HCT116 (cell line): ENCODE measurements around the gene GSAP. TPM values are rescaled to one million over a fixed set of nuclear protein-coding genes. Genes with fewer than 3 reads are reported as not detected.

Source experiments
- ATAC-seq: fragments of 200-7000 bp; cut with Tn5 transposase; 2 replicates; pipeline ENCODE4 v1.9.1; 2020; ENCODE audit warnings: mild to moderate bottlenecking, moderate library complexity
- BruUV-seq: library from RNA; stranded (reverse); fragments of 400-500 nt; replicated peaks from 2 replicates; lab custom pipeline; 2021; lab: Mats Ljungman, UMichigan
- CTCF ChIA-PET: fragments of 300-600 bp; sonication (Branson Sonifier 250); formaldehyde crosslinking; loops from one replicate; lab custom pipeline; 2021; ENCODE audit warnings: antibody characterized with exemption; lab: Charles Lee
- POLR2A ChIA-PET: fragments of 300-600, 350-600 bp; sonication (Branson Sonifier 250); formaldehyde crosslinking; loops from one replicate; lab custom pipeline; 2021; ENCODE audit warnings: antibody characterized with exemption; lab: Charles Lee
- RAD21 ChIA-PET, 2 experiments: fragments of 300-600 bp; sonication (Branson Sonifier 250); formaldehyde crosslinking; loops; one replicate each; lab custom pipeline; 2023; ENCODE audit warnings: low total read pairs in 2 of 2; ENCODE audit not compliant: uncharacterized antibody in 2 of 2, unreplicated experiment in 2 of 2, low non-redundant PET in 1 of 2; lab: Charles Lee
- DNase-seq: peaks from one replicate; pipeline ENCODE4 v3.0.0-alpha.2; 2010; ENCODE audit warnings: low read depth, low spot score
- H2AFZ ChIP-seq: fragments of 200-600 bp; shearing (Covaris generic), sonication (generic); 2 replicates; pipeline ENCODE4 v1.6.1; 2017; ENCODE audit warnings: low read depth, mixed run types, mixed read lengths, antibody characterized with exemption, low read length; ENCODE audit not compliant: poor library complexity, severe bottlenecking
- H3K27ac ChIP-seq: 2 replicates; pipeline ENCODE4 v1.5.1; 2012; ENCODE audit warnings: low read depth, low read length
- H3K27me3 ChIP-seq: fragments of 200-600 bp; sonication (generic); 2 replicates; pipeline ENCODE4 v1.6.1; 2016; ENCODE audit warnings: mixed run types, low read length, mixed read lengths; ENCODE audit not compliant: insufficient read depth
- H3K36me3 ChIP-seq, 2 experiments: fragments of 200-500 bp in 1 of 2; fragments of 200-600 bp in 1 of 2; sonication (Bioruptor generic) in 1 of 2; sonication (generic) in 1 of 2; 2 replicates each; pipeline versions ENCODE4 v1.5.1 to v1.6.1; 2014 to 2016; ENCODE audit warnings: low read length in 2 of 2, inconsistent platforms in 1 of 2, mixed read lengths in 1 of 2, mixed run types in 1 of 2; ENCODE audit not compliant: insufficient read depth in 2 of 2, control insufficient read depth in 1 of 2
- H3K4me1 ChIP-seq, 2 experiments: fragments of 200-600 bp in 1 of 2; sonication (generic) in 1 of 2; 2 replicates each; pipeline versions ENCODE4 v1.5.1 to v1.6.1; 2012 to 2017; ENCODE audit warnings: low read length in 2 of 2, inconsistent platforms in 1 of 2, mild to moderate bottlenecking in 1 of 2, mixed read lengths in 1 of 2, mixed run types in 1 of 2, moderate library complexity in 1 of 2; ENCODE audit not compliant: insufficient read depth in 2 of 2, control insufficient read depth in 1 of 2
- H3K4me2 ChIP-seq: fragments of 200-600 bp; sonication (generic); 2 replicates; pipeline ENCODE4 v1.6.1; 2017; ENCODE audit warnings: mixed run types, low read length, mixed read lengths
- H3K4me3 ChIP-seq, 2 experiments: fragments of 200-600 bp in 1 of 2; sonication (generic) in 1 of 2; replicated peaks in 1 of 2; 2 replicates each; pipeline ENCODE4 v1.5.1; 2011 to 2016; ENCODE audit warnings: low read length in 2 of 2, control low read depth in 1 of 2, low read depth in 1 of 2, mild to moderate bottlenecking in 1 of 2, mixed read lengths in 1 of 2, mixed run types in 1 of 2
- H3K79me2 ChIP-seq: fragments of 200-600 bp; sonication (generic); 2 replicates; pipeline ENCODE4 v1.6.1; 2017; ENCODE audit warnings: mild to moderate bottlenecking, mixed run types, low read length, moderate library complexity, mixed read lengths; ENCODE audit not compliant: insufficient read depth
- H3K9ac ChIP-seq: fragments of 200-600 bp; sonication (generic); 2 replicates; pipeline ENCODE4 v1.6.1; 2016; ENCODE audit warnings: low read length, mixed read lengths
- H3K9me2 ChIP-seq: fragments of 200-600 bp; sonication (generic), shearing (Covaris generic); 2 replicates; pipeline ENCODE4 v1.6.1; 2017; ENCODE audit warnings: mixed run types, mild to moderate bottlenecking, moderate library complexity; ENCODE audit not compliant: insufficient read depth
- H3K9me3 ChIP-seq, 2 experiments: fragments of 200-500 bp in 1 of 2; fragments of 200-600 bp in 1 of 2; sonication (Bioruptor generic) in 1 of 2; sonication (generic) in 1 of 2; 2 replicates each; pipeline ENCODE4 v1.6.1; 2014 to 2017; ENCODE audit warnings: low read length in 2 of 2, mixed read lengths in 2 of 2, inconsistent platforms in 1 of 2, low read depth in 1 of 2, mild to moderate bottlenecking in 1 of 2, mixed run types in 1 of 2, moderate library complexity in 1 of 2; ENCODE audit not compliant: control insufficient read depth in 1 of 2, insufficient read depth in 1 of 2
- H4K20me1 ChIP-seq: fragments of 200-600 bp; sonication (generic), shearing (Covaris generic); 2 replicates; pipeline ENCODE4 v1.6.1; 2017; ENCODE audit warnings: mixed run types, mild to moderate bottlenecking, moderate library complexity; ENCODE audit not compliant: insufficient read depth
- ATF3 ChIP-seq: IDR thresholded peaks from 2 replicates; pipeline ENCODE4 v1.6.1; 2012
- CBX3 ChIP-seq: IDR thresholded peaks from 2 replicates; pipeline ENCODE4 v1.6.1; 2012; ENCODE audit warnings: low read depth
- CEBPB ChIP-seq: IDR thresholded peaks from 2 replicates; pipeline ENCODE4 v1.6.1; 2012; ENCODE audit warnings: low read depth
- EGR1 ChIP-seq: IDR thresholded peaks from 2 replicates; pipeline ENCODE4 v1.6.1; 2012; ENCODE audit warnings: low read depth
- ELF1 ChIP-seq: IDR thresholded peaks from 2 replicates; pipeline ENCODE4 v1.6.1; 2012; ENCODE audit warnings: low read depth, borderline replicate concordance
- EZH2 ChIP-seq: fragments of 200-600 bp; sonication (generic); IDR thresholded peaks from 2 replicates; pipeline ENCODE4 v1.6.1; 2017; ENCODE audit warnings: antibody characterized with exemption, mixed run types
- EZH2phosphoT487 ChIP-seq: fragments of 200-600 bp; IDR thresholded peaks from 2 replicates; pipeline ENCODE4 v1.6.1; 2018; ENCODE audit warnings: antibody characterized with exemption, borderline replicate concordance
- FOSL1 ChIP-seq: IDR thresholded peaks from 2 replicates; pipeline ENCODE4 v1.6.1; 2012; ENCODE audit warnings: low read depth
- MAX ChIP-seq: IDR thresholded peaks from 2 replicates; pipeline ENCODE4 v1.6.1; 2012
- POLR2A ChIP-seq: IDR thresholded peaks from 2 replicates; pipeline ENCODE4 v1.7.0; 2011; ENCODE audit warnings: borderline replicate concordance; ENCODE audit not compliant: insufficient read depth, insufficient read length; ENCODE audit errors: extremely low read depth
- POLR2AphosphoS5 ChIP-seq: IDR thresholded peaks from 2 replicates; pipeline ENCODE4 v1.6.1; 2011; ENCODE audit warnings: mild to moderate bottlenecking, low read depth, low read length, moderate library complexity
- RAD21 ChIP-seq: IDR thresholded peaks from 2 replicates; pipeline ENCODE4 v1.6.1; 2012; ENCODE audit warnings: low read depth, mild to moderate bottlenecking
- REST ChIP-seq: IDR thresholded peaks from 2 replicates; pipeline ENCODE4 v1.6.1; 2012; ENCODE audit warnings: low read depth
- SIN3A ChIP-seq: IDR thresholded peaks from 2 replicates; pipeline ENCODE4 v1.6.1; 2012; ENCODE audit warnings: low read depth
- SP1 ChIP-seq: IDR thresholded peaks from 2 replicates; pipeline ENCODE4 v1.6.1; 2012; ENCODE audit warnings: low read depth
- SRF ChIP-seq: IDR thresholded peaks from 2 replicates; pipeline ENCODE4 v1.6.1; 2012; ENCODE audit warnings: low read depth
- TCF7L2 ChIP-seq: IDR thresholded peaks from 2 replicates; pipeline ENCODE4 v1.7.0; 2011; ENCODE audit warnings: borderline replicate concordance, inconsistent platforms; ENCODE audit not compliant: insufficient read depth, insufficient read length; ENCODE audit errors: extremely low read depth
- YY1 ChIP-seq: IDR thresholded peaks from 2 replicates; pipeline ENCODE4 v1.6.1; 2011; ENCODE audit warnings: low read length, low read depth, moderate library complexity, mild to moderate bottlenecking; ENCODE audit not compliant: insufficient replicate concordance; ENCODE audit errors: extremely low read depth
- ZBTB33 ChIP-seq: IDR thresholded peaks from 2 replicates; pipeline ENCODE4 v1.6.1; 2011; ENCODE audit warnings: mild to moderate bottlenecking, low read length, moderate library complexity; ENCODE audit not compliant: insufficient replicate concordance; ENCODE audit errors: extremely low read depth
- ZNF274 ChIP-seq: fragments of 200-500 bp; sonication (Bioruptor generic); IDR thresholded peaks from 2 replicates; pipeline ENCODE4 v1.6.1; 2014; ENCODE audit warnings: mild to moderate bottlenecking, low read depth, low read length, inconsistent platforms
- intact Hi-C: fragments of 100-400 bp; cut with micrococcal nuclease; formaldehyde crosslinking; loops from 2 replicates; pipeline ENCODE4 v1.10.0; 2022
- total RNA-seq: library from RNA; stranded (reverse); gene quantifications from one replicate; pipeline ENCODE4 v1.2.1, GENCODE V29; 2021; ENCODE audit not compliant: unreplicated experiment

The GSAP gene
- total RNA-seq, 1 experiment from 2014 or later: not detected

- Histone ChIP-seq H3K4me1 (no peaks in the 10 kb centered on the region), H3K27ac (no peak overlapping the region), H3K4me2 (no peak overlapping the region), H3K9ac (no peak overlapping the region), H4K20me1 (no peaks in the 10 kb centered on the region), H2AFZ (no peak overlapping the region), H3K79me2 (no peaks in the 10 kb centered on the region), H3K9me3 (no peaks in the 10 kb centered on the region), H3K36me3 (no peaks in the 10 kb centered on the region), H3K4me3 (no peak overlapping the region), H3K9me2 (no peaks in the 10 kb centered on the region), H3K27me3 (no peaks in the 10 kb centered on the region)
- TF ChIP-seq POLR2A: no peak
- TF ChIP-seq MAX: no peak
- TF ChIP-seq TCF7L2: no peak
- no peak for TF ChIP-seq ELF1
- no peak for TF ChIP-seq SIN3A
- no peak for TF ChIP-seq SRF
- TF ChIP-seq YY1: no peak
- no peak for TF ChIP-seq EZH2phosphoT487
- no peak for TF ChIP-seq EZH2
- TF ChIP-seq CBX3: no peak
- no peak for TF ChIP-seq RAD21
- no peak for TF ChIP-seq SP1
- TF ChIP-seq ATF3: no peak
- TF ChIP-seq ZNF274: no peak
- no peak for TF ChIP-seq EGR1
- TF ChIP-seq ZBTB33: no peak
- no peak for TF ChIP-seq CEBPB
- TF ChIP-seq POLR2AphosphoS5: no peak
- TF ChIP-seq REST: no peak
- TF ChIP-seq FOSL1: no peak
- CTCF ChIA-PET: no interaction called here
- no peak for ATAC-seq
- intact Hi-C loops: no loop called here
- no TSS peak for BruUV-seq
- POLR2A ChIA-PET: no interaction called here
- no peak for DNase-seq
- RAD21 ChIA-PET: no interaction called here
Observed at GRCh38 chr7:77354914-77355313, 61.2 kb downstream of the GSAP start.
